ENCODE data around the gene CDH13. TPM values are rescaled to one million over a fixed set of nuclear protein-coding genes. Genes with fewer than 3 reads are reported as not detected.

Gene CDH13
- total and polyA plus RNA-seq, 2 donors (not counting 1 experiment from before 2014, with no cell fraction given), result 27.6 to 96.7 TPM

DNA sequence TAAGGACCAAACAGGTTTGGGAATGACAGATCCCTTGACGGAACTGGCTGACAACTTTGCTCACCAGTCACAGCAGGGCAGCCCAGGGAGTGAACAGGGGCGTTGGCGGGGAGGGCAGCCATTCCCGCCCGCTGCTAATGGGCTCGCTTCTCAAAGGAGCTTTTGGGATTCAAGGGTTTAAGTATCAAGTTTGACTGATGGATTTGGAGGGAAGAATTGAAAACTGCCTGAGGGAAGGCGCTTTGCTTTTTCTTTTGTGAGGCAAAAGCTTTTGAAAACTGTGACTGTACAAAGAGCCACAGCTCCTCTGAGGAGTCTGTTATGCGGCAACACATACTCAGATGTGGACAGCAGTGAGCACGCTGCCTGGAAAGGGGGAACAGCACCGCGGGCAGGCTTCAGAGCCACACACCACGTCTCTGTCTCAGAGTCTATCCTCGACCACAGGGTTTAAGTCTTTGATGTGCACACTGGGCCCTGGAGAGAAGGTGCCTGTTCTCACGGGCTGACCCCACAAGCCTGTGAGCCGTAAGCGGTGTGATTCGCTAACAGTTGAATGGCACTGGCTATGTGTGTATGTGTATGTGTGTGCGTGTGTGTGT lies 1101.1 kb downstream of the CDH13 start:
- H4K20me1 ChIP-seq (ENCODE audit: control insufficient read depth, extremely low read depth, insufficient read depth, low read length), result no peaks in the 10 kb centered on the region
- H3K36me3 ChIP-seq (ENCODE audit: control insufficient read depth, insufficient read depth, low read length), result no peaks in the 10 kb centered on the region
- H3K4me1 ChIP-seq (ENCODE audit: control insufficient read depth, extremely low read depth, insufficient read depth, low read length), result no peaks in the 10 kb centered on the region
- H2AFZ ChIP-seq (ENCODE audit: low read length), result no peak overlapping the region
- TF ChIP-seq CTCF (conservative IDR thresholded peaks at IDR 0.05 in 1 of 2, IDR thresholded peaks at IDR 0.05 in 1 of 2; ENCODE audit: low read depth in 1 of 2, low read length in 2 of 2) (no peak), EZH2 (IDR thresholded peaks at IDR 0.05; ENCODE audit: low read length, missing control alignments) (no peak)
- H3K27me3 ChIP-seq (ENCODE audit: control insufficient read depth, insufficient read depth, low read length), result no peaks in the 10 kb centered on the region
- no peaks in the 10 kb centered on the region for H3K79me2 ChIP-seq (ENCODE audit: control insufficient read depth, insufficient read depth, low read length)
- H3K27ac ChIP-seq (ENCODE audit: insufficient read depth, low read length), result no peak overlapping the region
- H3K9ac ChIP-seq (ENCODE audit: insufficient read depth, low read length), result no peak overlapping the region
- H3K4me2 ChIP-seq (ENCODE audit: extremely low read depth, insufficient read depth, low read length), result no peak overlapping the region
- no peak for DNase-seq (ENCODE audit: low read depth in 2 of 2)
- H3K9me3 ChIP-seq (ENCODE audit: control insufficient read depth, insufficient read depth, low read depth, low read length), result no peaks in the 10 kb centered on the region
- H3K4me3 ChIP-seq (replicated peaks in 1 of 4; ENCODE audit: control extremely low read depth in 1 of 4, insufficient read depth in 1 of 4, low read depth in 3 of 4, low read length in 4 of 4), result no peak overlapping the region

GRCh38 chr16:83728492-83728891 lies 1101.7 kb downstream of the CDH13 start:
- no peak for DNase-seq (ENCODE audit: low read depth in 2 of 2)
- H3K9ac ChIP-seq (ENCODE audit: insufficient read depth, low read length), result no peak overlapping the region
- no peaks in the 10 kb centered on the region for H3K27me3 ChIP-seq (ENCODE audit: control insufficient read depth, insufficient read depth, low read length)
- H3K36me3 ChIP-seq (ENCODE audit: control insufficient read depth, insufficient read depth, low read length), result no peaks in the 10 kb centered on the region
- H2AFZ ChIP-seq (ENCODE audit: low read length), result no peak overlapping the region
- no peak overlapping the region for H3K27ac ChIP-seq (ENCODE audit: insufficient read depth, low read length)
- H4K20me1 ChIP-seq (ENCODE audit: control insufficient read depth, extremely low read depth, insufficient read depth, low read length), result no peaks in the 10 kb centered on the region
- no peaks in the 10 kb centered on the region for H3K9me3 ChIP-seq (ENCODE audit: control insufficient read depth, insufficient read depth, low read depth, low read length)
- no peak overlapping the region for H3K4me2 ChIP-seq (ENCODE audit: extremely low read depth, insufficient read depth, low read length)
- no peak overlapping the region for H3K4me3 ChIP-seq (replicated peaks in 1 of 4; ENCODE audit: control extremely low read depth in 1 of 4, insufficient read depth in 1 of 4, low read depth in 3 of 4, low read length in 4 of 4)
- H3K4me1 ChIP-seq (ENCODE audit: control insufficient read depth, extremely low read depth, insufficient read depth, low read length), result no peaks in the 10 kb centered on the region
- no peaks in the 10 kb centered on the region for H3K79me2 ChIP-seq (ENCODE audit: control insufficient read depth, insufficient read depth, low read length)
- TF ChIP-seq CTCF (conservative IDR thresholded peaks at IDR 0.05 in 1 of 2, IDR thresholded peaks at IDR 0.05 in 1 of 2; ENCODE audit: low read depth in 1 of 2, low read length in 2 of 2) (no peak), EZH2 (IDR thresholded peaks at IDR 0.05; ENCODE audit: low read length, missing control alignments) (no peak)

- no peaks in the 10 kb centered on the region for H3K27me3 ChIP-seq (ENCODE audit: control insufficient read depth, insufficient read depth, low read length)
- H3K79me2 ChIP-seq (ENCODE audit: control insufficient read depth, insufficient read depth, low read length), result no peaks in the 10 kb centered on the region
- no peak overlapping the region for H3K4me2 ChIP-seq (ENCODE audit: extremely low read depth, insufficient read depth, low read length)
- no peaks in the 10 kb centered on the region for H3K9me3 ChIP-seq (ENCODE audit: control insufficient read depth, insufficient read depth, low read depth, low read length)
- no peaks in the 10 kb centered on the region for H4K20me1 ChIP-seq (ENCODE audit: control insufficient read depth, extremely low read depth, insufficient read depth, low read length)
- no peak overlapping the region for H3K27ac ChIP-seq (ENCODE audit: insufficient read depth, low read length)
- no peak overlapping the region for H3K4me3 ChIP-seq (replicated peaks in 1 of 4; ENCODE audit: control extremely low read depth in 1 of 4, insufficient read depth in 1 of 4, low read depth in 3 of 4, low read length in 4 of 4)
- no peak overlapping the region for H2AFZ ChIP-seq (ENCODE audit: low read length)
- no peak for DNase-seq (ENCODE audit: low read depth in 2 of 2)
- no peak overlapping the region for H3K9ac ChIP-seq (ENCODE audit: insufficient read depth, low read length)
- TF ChIP-seq EZH2 (IDR thresholded peaks at IDR 0.05; ENCODE audit: low read length, missing control alignments) (no peak), CTCF (conservative IDR thresholded peaks at IDR 0.05 in 1 of 2, IDR thresholded peaks at IDR 0.05 in 1 of 2; ENCODE audit: low read depth in 1 of 2, low read length in 2 of 2) (no peak)
- no peaks in the 10 kb centered on the region for H3K4me1 ChIP-seq (ENCODE audit: control insufficient read depth, extremely low read depth, insufficient read depth, low read length)
- no peaks in the 10 kb centered on the region for H3K36me3 ChIP-seq (ENCODE audit: control insufficient read depth, insufficient read depth, low read length)
Measured at GRCh38 chr16:83730812-83731211, 1104.0 kb downstream of the CDH13 start.

Measured in fibroblast of lung (primary cell).